ENCODE data around the gene RSPH4A.

DNA sequence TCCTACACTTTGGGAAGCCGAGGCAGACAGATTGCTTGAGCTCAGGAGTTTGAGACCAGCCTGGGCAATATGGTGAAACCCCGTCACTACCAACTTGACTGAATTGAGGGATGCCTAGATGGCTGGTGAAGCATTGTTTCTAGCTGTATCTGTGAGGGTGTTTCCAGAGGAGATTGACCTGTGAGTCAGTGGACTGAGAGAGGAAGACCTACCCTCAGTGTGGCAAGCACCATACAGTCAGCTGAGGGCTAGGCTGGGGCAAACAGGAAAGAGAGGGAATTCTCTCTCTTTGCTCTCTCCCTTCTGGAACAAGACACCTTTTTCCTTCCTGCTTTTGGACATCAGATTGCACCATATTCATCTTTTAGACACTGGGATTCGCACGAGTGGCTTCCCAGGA, 56.0 kb downstream of the RSPH4A start:
- TF ChIP-seq, protein P1, sequence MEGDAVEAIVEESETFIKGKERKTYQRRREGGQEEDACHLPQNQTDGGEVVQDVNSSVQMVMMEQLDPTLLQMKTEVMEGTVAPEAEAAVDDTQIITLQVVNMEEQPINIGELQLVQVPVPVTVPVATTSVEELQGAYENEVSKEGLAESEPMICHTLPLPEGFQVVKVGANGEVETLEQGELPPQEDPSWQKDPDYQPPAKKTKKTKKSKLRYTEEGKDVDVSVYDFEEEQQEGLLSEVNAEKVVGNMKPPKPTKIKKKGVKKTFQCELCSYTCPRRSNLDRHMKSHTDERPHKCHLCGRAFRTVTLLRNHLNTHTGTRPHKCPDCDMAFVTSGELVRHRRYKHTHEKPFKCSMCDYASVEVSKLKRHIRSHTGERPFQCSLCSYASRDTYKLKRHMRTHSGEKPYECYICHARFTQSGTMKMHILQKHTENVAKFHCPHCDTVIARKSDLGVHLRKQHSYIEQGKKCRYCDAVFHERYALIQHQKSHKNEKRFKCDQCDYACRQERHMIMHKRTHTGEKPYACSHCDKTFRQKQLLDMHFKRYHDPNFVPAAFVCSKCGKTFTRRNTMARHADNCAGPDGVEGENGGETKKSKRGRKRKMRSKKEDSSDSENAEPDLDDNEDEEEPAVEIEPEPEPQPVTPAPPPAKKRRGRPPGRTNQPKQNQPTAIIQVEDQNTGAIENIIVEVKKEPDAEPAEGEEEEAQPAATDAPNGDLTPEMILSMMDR (IDR thresholded peaks at IDR 0.05; ENCODE audit: poor library complexity, severe bottlenecking): no peak
- TF ChIP-seq EP300 (conservative IDR thresholded peaks at IDR 0.05; ENCODE audit: poor library complexity, severe bottlenecking): no peak
- TF ChIP-seq EZH2 (IDR thresholded peaks at IDR 0.05; ENCODE audit: borderline replicate concordance, insufficient read depth, low read length, poor library complexity, severe bottlenecking): no peak
